Measurements from ENCODE around the gene SLC25A25.
"Not testable (repeated sequence)": the region's sequence is repeated elsewhere in the genome, so short reads cannot be mapped to it uniquely, and the experiment has no call there.

DNA sequence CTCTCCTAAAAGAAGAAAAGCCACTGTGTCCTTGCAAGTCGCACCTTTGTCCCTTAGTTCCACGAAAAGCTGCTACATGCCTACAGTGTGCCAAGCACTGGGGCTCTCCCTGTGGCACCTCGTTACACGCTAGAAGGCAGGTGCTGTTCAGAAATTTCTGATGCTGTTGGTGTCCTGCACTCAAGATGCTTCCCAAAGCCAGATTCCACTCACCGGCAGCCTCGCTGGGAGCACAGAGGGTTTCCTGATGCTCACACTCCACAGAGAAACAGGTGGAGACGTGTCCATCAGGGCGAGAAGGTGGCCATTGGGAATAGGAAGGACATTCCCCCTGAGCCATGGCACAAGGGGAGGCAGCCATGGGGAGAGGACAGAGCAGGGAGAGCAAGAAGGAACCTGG, 63.3 kb downstream of the SLC25A25 start:
- TF ChIP-seq, protein P1, sequence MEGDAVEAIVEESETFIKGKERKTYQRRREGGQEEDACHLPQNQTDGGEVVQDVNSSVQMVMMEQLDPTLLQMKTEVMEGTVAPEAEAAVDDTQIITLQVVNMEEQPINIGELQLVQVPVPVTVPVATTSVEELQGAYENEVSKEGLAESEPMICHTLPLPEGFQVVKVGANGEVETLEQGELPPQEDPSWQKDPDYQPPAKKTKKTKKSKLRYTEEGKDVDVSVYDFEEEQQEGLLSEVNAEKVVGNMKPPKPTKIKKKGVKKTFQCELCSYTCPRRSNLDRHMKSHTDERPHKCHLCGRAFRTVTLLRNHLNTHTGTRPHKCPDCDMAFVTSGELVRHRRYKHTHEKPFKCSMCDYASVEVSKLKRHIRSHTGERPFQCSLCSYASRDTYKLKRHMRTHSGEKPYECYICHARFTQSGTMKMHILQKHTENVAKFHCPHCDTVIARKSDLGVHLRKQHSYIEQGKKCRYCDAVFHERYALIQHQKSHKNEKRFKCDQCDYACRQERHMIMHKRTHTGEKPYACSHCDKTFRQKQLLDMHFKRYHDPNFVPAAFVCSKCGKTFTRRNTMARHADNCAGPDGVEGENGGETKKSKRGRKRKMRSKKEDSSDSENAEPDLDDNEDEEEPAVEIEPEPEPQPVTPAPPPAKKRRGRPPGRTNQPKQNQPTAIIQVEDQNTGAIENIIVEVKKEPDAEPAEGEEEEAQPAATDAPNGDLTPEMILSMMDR (conservative IDR thresholded peaks at IDR 0.05; ENCODE audit: low read length), result not testable (repeated sequence)
- TF ChIP-seq EZH2phosphoT487 (IDR thresholded peaks at IDR 0.05; ENCODE audit: borderline replicate concordance), result not testable (repeated sequence)

Data from Loucy (cell line).